Dermis microvascular lymphatic vessel endothelial cell (primary cell): Measurements from ENCODE around the gene GGPS1. TPM values are rescaled to one million over a fixed set of nuclear protein-coding genes. Genes with fewer than 3 reads are reported as not detected.
"Not testable (repeated sequence)": the region's sequence is repeated elsewhere in the genome, so short reads cannot be mapped to it uniquely, and the experiment has no call there.

Source experiments
- DNase-seq, 2 donors: peaks; one replicate each; pipeline versions ENCODE4 v3.0.0 to v3.0.0-alpha.2; 2010; ENCODE audit warnings: low read depth in 2 of 2
- total RNA-seq: library from RNA; depleted of rRNA; stranded (reverse); fragments of >200 nt; gene quantifications from 2 replicates; pipeline ENCODE4 v1.2.1, GENCODE V29; 2014

Gene GGPS1
- total RNA-seq: 10.4 and 20.6 TPM in 2 replicates

DNA sequence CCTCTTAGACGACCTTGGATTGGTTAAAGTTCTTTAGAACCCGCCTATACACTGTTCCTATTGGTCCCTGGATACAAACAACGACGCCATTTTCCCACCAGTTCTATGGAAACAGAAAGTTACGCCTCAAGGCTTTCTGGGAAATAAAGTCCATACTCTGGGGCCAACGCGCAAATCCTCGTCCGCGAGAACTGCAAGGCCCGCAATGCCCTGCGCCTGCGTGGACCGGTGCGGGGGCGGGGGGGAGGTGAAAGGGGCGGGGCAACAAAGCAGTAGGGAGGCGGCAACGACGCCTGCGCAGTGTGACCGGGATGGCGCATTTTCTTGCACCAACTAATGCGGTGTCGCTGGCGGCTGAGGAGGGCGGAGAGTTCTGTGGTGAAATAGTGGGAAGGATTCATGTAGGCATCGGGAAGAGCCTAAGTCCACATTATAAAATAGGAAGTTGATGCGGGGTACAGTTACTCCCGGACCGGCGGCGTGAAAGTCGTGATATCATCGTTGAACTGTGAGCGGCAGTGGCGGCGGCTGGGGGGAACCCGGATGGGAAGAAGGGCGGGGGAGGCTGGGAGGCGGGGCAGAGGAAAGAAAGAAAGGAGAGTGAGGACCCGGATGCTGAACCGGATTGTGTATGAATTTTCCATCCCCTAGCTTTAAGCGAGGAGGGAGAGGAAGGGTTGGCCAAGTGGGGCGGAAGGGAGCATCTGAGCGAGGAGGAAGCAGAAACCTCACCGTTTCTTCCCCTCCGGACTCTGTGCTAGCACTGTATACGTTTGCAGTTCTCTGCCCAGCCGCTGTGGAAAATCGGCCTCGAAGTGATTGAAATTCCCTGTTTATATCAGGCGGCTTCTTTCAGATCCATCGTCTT is at the start of gene GGPS1:
GGPS1 (plus strand) TSS at position 300 of the 868 bp plus-strand sequence. CDS start 6,695 bp downstream, outside the sequence.
- peak; percentile 100 for DNase-seq

DNA sequence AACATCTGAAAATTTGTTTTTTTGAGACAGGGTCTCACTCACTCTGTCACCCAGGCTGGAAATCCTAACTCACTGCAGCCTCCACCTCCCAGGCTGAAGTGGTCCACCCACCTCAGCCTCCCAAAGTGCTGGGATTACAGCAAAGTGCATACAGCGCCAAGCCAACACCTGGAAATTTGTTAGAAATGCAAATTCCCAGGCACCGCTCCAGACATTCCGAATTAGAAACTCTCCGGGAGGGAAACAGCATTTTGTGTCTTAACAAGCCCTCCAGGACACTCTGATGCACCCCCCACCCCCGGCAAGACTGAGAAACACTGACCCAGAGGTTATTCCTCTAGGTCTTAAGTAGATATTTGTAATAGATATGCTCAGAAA is 49.5 kb upstream of the GGPS1 start:
- DNase-seq: no peak

DNA sequence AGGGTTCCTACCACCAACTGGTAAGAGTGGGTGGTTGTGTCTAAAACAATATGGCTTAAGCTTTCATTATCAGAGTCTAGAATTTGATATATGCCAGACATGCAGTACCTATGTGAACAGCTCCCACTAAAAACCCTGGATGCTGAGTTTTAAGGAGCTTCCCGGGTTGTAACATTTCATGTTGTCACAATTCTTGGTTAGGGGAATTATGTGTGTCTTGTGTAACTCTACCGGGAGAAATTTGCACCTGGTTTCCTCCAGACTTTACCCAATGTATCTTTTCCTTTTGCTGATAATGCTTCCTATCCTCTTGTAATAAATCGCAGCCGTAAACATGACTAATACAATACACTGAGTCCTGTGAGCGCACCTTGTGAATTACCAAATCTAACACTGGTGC is 48.7 kb upstream of the GGPS1 start:
- no peak for DNase-seq

DNA sequence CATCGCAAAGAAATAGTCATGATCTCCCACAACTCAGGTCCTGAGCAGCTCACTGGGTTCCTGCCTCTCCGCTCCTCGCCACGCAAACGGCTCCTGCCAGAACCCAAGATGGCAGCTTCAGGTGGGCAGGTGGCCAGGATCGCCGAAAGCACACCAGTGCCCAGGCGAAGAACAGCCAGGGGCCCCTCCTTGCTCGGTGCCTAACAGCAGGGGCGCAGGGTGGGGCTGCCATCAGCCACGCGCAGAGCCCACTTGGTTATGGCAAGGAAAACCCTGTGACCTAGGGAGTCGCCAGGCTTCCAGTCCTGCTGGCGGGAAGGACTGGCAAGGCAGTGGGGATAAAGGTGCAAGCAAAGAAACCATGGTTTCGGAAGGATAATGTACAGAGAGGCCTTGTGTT is 47.9 kb upstream of the GGPS1 start:
- DNase-seq: no peak

DNA sequence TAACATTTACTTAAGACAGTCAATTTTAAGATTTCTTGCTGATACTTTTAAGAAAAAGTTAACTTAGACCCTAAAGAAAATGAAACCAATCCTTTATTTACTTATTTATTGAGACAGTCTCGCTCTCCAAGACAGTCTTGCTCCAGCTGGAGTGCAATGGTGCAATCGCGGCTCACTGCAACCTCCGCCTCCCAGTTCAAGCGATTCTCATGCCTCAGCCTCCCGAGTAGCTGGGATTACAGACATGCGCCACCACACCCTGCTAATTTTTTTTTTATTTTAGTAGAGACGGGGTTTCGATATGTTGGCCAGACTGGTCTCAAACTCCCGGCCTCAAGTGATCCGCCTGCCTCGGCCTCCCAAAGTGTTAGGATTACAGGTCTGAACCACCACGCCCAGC is 44.7 kb upstream of the GGPS1 start:
- not testable (repeated sequence) for DNase-seq

DNA sequence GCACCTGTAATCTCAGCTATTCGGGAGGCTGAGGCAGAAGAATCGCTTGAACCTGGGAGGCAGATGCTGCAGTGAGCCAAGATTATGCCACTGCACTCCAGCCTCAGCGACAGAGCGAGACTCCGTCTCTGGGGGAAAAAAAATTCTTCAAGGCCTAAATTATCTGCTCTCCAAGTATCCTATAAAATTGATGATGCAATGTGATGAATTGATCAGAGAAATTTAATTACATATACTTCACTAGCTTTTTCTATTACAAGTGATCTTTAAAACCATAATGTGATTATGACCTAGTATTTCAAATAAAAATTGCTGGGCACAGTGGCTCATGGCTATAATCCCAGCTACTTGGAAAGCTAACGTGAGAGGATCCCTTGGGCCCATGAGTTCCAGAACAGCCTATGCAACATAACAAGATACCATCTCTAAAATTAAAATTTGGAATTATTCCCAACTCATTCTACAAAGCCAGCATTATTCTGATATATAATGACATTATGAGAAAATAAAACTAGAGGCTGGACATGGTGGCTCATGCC is 44.1 kb upstream of the GGPS1 start:
- DNase-seq: no peak

DNA sequence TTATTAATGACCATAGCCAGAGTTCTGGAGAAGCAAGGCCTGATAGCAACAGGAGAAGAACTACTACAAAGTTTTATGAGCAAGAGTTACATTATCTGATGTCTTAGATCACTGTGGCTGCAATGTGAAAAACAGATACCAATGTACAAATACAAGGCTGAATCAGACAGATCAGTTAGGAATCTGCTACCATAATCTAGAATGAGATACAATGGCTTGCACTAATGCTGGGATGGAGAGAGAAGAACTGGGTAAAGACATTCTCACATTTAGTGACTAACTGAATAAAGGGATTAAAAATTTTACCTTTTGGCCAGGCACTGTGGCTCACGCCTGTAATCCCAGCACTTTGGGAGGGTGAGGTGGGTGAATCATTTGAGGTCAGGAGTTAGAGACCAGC is 41.7 kb upstream of the GGPS1 start:
- no peak for DNase-seq

DNA sequence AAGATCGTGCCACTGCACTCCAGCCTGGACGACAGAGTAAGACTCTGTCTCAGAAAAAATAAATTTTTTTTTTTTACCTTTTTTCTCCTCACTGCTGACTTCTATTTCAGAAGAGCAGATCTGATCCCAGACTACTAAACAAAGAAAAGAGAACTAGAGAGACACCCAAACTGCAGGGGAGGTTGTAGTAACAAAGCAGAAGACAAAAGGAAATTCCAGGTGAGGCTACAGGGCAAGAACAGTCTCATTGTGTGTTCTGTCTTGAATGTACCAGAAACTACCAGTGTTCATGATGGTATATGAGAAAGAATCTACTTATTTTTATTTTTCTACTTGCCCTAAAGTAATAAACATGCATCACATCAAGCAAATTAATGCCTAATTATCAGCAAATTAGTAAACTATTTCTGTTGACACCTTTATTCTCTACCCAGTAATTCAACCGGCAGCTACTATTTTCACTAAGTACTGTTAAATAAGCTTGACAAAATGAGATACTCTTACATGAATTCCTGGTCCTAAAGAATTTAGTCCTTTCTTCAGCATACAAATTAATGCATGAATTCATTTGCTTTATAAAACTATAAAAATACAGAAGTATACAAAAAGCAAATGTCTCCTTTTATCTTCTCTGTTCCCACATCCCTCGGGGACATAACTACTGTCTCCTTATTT is 41.0 kb upstream of the GGPS1 start:
- no peak for DNase-seq

DNA sequence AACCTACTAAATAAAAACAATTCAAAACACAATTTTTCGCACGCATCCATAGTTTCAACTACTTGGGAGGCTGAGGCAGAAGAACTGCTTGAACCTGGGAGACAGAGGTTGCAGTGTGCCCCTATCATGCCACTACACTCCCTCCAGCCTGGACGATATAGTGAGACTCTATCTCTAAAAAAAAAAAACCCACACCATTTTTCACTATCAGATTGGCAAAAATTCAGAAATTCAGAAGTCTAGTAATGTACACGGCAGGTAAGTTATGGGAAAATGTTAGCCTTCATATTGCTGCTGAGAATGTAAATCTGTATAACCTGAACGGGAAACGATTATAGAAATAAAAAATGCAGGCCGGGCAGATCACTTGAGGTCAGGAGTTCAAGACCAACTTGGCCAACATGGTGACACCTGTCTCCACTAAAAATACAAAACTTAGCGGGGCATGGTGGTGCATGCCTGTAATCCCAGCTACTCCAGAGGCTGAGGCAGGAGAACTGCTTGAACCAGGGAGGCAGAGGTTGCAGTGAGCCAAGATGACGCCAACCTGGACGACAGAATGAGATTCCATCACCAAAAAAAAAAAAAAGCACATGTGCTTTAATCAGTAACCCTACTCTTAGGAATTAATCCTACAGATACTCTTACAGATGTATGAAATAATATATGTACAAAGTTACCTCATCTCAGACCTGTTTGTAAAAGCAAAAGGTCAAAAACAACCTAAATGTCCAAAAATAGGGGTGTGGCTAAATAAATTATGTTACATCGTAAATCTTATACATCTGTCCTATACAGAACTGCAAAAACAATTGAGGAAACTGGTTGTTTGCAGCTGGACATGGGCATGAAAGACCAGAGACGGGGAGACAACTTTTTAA is 38.3 kb upstream of the GGPS1 start:
- no peak for DNase-seq

DNA sequence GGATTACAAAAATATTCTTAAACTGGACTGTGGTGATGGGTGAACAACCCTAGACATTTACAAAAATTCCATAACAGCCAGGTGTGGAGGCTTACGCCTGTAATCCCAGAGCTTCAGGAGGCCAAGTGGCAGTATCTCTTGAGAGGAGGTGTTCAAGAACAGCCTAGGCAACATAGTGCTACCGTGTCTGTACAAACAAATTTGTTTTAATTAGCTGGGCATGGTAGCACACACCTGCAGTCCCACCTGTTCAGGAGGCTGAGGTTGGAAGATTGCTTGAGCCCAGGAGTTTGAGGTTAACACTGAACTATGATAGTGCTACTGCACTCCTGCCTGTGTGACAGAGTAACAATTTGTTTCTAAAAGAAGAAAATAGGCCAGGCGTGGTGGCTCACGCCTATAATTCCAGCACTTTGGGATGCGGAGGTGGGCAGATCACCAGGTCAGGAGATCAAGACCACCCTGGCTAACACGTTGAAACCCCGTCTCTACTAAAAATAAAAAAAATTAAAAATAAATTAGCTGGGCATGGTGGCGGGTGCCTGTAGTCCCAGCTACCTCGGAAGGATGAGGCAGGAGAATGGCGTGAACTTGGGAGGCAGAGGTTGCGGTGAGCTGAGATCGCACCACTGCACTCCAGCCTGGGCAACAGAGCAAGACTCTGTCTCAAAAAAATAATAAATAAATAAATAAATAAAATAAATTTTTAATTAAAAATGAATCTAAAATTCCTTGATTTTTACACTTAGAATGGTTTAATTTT is 37.4 kb upstream of the GGPS1 start:
- no peak for DNase-seq

DNA sequence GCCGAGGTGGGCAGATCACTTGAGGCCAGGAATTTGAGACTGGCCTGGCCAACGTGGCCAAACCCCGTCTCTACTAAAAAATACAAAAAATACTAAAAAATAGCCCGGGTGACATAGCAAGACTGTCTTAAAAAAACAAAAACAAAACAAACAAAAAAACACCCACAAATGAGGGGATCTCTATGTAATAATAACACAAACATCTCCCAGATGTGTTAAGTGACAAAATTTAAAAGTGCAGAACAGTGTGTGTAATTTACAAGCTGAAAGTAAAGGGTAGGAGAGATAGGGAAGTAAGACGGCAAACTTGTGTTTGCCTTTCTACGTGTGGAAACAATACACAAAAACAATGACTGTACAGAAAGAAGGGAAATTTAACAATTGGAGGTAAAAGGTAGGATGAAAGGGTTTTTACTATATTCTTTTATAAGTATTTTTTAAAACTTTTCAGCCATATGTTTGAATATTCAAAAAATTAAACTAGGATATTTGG is 36.7 kb upstream of the GGPS1 start:
- no peak for DNase-seq

DNA sequence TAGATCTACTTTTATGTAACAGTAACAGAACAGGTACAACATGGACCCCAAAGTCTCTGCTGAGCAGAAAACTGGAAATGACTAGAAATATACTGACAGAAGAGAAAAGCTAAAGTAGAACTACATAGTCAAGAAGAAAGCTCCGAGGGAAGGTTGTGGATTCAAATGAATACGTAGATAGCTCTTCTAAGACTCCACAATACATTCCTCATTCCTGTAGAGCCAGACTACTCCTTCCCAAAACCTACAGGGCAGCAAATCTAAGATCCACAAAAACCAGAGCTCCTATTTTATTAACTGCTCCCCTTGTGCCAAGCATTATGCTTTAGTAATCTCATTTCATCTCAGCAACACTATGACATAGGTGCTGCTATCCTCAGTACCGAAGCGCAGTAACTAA is 35.6 kb upstream of the GGPS1 start:
- DNase-seq: no peak

DNA sequence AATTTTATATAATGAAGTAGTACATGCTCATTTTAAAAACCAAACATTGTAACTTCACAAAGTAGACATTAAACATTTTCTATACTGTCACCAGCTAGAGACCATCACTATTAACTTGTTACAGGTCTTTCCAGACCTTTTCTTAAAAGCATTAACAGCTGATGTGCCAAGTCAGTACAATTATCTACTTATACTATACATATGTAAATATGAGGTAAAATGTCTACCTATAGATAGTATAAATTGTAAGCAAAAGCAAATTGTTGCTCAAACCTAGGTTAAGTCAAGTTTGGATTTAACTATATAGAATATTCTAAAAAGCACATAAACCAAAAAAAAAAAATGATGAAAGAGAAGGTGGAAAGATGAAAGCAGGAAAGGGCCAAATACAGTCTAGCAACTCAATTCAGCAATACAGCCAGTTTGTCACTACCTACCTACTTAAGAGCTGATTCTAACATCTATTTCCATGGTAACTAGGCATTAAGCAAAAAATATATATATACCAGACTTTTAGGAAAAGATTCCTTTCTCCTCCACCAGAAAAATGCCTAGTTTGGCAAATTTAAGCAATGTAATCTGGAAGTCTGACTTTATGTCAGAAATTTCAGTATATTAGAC is 34.9 kb upstream of the GGPS1 start:
- no peak for DNase-seq

DNA sequence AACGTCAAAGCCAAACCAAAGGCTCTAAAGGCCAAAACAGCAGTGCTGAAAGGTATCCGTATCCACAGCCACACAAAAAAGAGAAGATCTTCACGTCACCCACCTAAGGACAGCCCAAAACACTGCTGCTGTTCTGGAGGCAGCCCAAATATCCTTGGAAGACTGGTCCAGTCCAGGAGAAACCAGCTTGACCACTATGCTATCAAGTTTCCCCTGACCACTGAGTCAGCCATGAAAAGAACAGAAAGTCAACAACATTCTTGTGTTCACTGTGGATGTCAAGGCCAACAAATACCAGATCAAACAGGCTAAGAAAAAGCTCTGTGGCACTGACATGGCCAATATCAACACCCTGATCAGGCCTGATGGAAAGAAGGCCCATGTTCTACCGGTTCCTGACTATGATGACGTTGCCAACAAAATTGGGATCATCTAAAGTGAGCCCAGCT is 32.4 kb upstream of the GGPS1 start:
- DNase-seq: no peak

DNA sequence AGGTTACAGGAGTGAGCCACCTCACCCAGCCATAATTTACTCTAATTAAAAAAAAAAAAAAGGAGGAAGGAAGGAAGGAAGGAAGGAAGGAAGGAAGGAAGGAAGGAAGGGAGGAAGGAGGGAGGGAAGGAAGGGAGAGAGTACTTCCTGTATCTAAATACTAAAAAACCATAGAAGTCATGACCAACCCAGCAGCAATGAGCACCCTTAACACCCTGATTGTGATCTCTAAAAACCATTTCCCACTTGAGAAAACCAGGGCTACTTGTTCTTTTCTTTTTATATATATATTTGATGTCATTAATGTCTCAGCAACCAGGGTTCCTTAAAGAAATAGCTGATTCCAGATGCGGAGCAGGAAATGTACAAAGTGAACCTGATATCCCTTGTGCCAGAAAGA is 31.6 kb upstream of the GGPS1 start:
- DNase-seq: no peak

DNA sequence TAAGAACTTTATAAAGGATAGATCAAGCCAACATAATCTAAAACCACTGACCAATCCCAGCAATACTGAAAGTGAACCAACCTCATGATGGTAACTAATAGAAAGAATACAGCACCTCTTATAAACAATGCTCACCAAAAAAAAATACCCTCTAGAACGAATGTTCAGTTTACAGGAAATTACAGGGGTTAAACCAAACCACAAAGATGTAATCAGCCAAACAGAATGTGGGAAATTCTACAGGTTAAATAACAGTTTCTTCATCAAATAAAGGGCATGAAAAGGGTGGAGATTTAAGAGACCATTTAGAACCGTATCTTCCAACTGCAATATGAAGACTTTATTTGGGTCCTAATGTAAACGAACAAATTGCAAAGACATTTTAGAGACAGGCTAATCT is 30.8 kb upstream of the GGPS1 start:
- peak in 1 of 2 donors; percentile 7 for DNase-seq

DNA sequence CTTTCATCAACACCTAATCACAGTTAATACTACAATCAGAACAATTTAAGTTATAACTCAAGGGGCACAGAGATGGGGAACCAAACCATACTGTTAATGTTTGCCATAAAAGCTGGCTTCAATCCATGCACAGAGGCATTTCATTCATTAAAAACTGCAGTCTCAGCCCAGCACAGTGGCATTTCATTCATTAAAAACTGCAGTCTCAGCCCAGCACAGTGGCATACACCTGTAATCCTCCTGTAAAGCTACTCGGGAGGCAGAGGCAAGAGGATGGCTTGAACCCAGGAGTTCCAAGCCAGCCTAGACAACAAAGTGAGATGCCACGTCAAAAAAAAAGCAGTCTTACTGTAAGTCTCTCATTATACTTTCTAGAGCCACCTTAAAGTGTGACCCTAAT is 29.6 kb upstream of the GGPS1 start:
- DNase-seq: no peak

DNA sequence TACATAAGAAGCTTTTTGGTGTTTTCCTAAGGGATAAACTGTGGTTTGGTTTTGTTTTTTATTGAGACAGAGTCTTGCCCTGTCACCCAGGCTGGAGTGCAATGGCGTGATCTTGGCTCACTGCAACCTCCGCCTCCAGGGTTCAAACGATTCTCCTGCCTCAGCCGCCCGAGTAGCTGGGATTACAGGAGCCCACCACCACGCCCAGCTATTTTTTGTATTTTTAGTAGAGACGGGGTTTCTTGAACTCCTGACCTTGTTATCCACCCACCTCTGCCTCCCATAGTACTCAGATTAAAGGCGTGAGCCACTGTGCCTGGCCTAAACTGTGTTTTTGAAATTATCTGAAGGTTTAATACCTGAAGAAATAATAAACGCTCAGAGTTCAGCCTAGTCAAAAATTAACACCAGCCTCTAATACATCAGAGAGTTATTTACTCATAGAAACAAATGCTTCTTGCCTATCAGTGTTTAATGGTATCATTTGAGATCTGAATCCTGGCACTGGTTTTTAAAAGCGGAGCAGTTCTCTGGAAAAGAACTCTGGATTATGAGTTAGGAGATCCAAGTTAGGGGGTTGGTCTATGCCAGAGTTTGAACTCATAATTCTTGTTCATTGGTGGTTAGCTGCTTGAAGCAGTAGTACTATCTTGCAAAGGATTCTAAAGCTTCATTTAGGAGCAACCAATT is 29.1 kb upstream of the GGPS1 start:
- DNase-seq: no peak

DNA sequence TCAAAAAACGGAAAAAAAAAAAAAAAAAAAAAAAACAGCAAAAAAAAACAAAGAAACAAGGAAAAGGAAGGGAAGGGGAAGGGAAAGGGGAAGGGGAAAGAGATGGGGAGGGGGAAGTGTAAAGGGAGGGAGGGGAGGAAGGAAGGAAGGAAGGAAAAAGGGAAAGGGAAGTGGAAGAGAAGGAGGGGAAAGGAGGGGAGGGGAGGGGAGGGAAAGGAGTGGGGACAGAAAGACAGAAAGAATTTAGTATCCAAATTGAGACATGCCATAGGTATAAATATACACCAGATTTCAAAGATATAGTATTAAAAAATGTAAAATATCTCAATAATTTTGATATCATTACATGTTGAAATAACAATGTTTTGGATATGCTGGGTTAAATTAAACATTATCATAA is 26.2 kb upstream of the GGPS1 start:
- no peak for DNase-seq
